Mesothelial cell of epicardium (in vitro differentiated cells): Measurements from ENCODE around the gene ZMYM1. TPM values are rescaled to one million over a fixed set of nuclear protein-coding genes. Genes with fewer than 3 reads are reported as not detected.
"Not testable (repeated sequence)": the region's sequence is repeated elsewhere in the genome, so short reads cannot be mapped to it uniquely, and the experiment has no call there.

Experiments
- DNase-seq, 2 experiments: peaks; one replicate each; pipeline ENCODE4 v3.0.0; 2021; ENCODE audit warnings: low spot score in 2 of 2; ENCODE audit not compliant: unreplicated experiment in 2 of 2
- H3K27ac Mint-ChIP-seq: 2 replicates; pipeline ENCODE4 v1.8.0; 2021; ENCODE audit warnings: mixed read lengths
- H3K27me3 Mint-ChIP-seq: 2 replicates; pipeline ENCODE4 v1.8.0; 2021; ENCODE audit warnings: low read depth, mixed read lengths
- H3K36me3 Mint-ChIP-seq: 2 replicates; pipeline ENCODE4 v1.8.0; 2021; ENCODE audit warnings: mixed read lengths
- H3K4me1 Mint-ChIP-seq: 2 replicates; pipeline ENCODE4 v1.8.0; 2021; ENCODE audit warnings: mixed read lengths
- H3K4me3 Mint-ChIP-seq: 2 replicates; pipeline ENCODE4 v1.8.0; 2021; ENCODE audit warnings: mild to moderate bottlenecking, moderate library complexity, mixed read lengths
- H3K9me3 Mint-ChIP-seq: 2 replicates; pipeline ENCODE4 v1.8.0; 2021; ENCODE audit warnings: mixed read lengths
- CTCF ChIP-seq: fragments of 200-600 bp; sonication (generic); IDR thresholded peaks from one replicate; pipeline ENCODE4 v1.5.0; 2021; ENCODE audit warnings: antibody characterized with exemption; ENCODE audit not compliant: unreplicated experiment
- total RNA-seq: library from RNA; stranded (reverse); gene quantifications from 3 replicates; pipeline ENCODE4 v1.2.1, GENCODE V29; 2021

ZMYM1 gene
- total RNA-seq, 1 donor from 2014 or later, result 24.2 TPM

- no peak overlapping the region for H3K4me3 Mint-ChIP-seq
- H3K27me3 Mint-ChIP-seq, result peaks cover 21% of the 10 kb centered on the region
- no peaks in the 10 kb centered on the region for H3K4me1 Mint-ChIP-seq
- H3K9me3 Mint-ChIP-seq, result peaks cover 16% of the 10 kb centered on the region
- H3K36me3 Mint-ChIP-seq, result no peaks in the 10 kb centered on the region
- no peak for DNase-seq
- no peak for TF ChIP-seq CTCF
- no peak overlapping the region for H3K27ac Mint-ChIP-seq
Observed at GRCh38 chr1:35062518-35063196, 16.5 kb upstream of the ZMYM1 start.

GRCh38 chr1:35064265-35064664, 14.9 kb upstream of the ZMYM1 start:
- peaks cover 7% of the 10 kb centered on the region for H3K9me3 Mint-ChIP-seq
- DNase-seq, result no peak
- no peak overlapping the region for H3K27ac Mint-ChIP-seq
- H3K36me3 Mint-ChIP-seq, result no peaks in the 10 kb centered on the region
- no peak for TF ChIP-seq CTCF
- H3K27me3 Mint-ChIP-seq, result peaks cover 10% of the 10 kb centered on the region
- H3K4me1 Mint-ChIP-seq, result no peaks in the 10 kb centered on the region
- H3K4me3 Mint-ChIP-seq, result no peak overlapping the region

GRCh38 chr1:35069746-35070145, 9.4 kb upstream of the ZMYM1 start:
- Mint-ChIP-seq H3K27ac (no peak overlapping the region), H3K9me3 (peaks cover 12% of the 10 kb centered on the region), H3K27me3 (peaks cover 37% of the 10 kb centered on the region), H3K4me3 (no peak overlapping the region), H3K36me3 (no peaks in the 10 kb centered on the region), H3K4me1 (no peaks in the 10 kb centered on the region)
- no peak for DNase-seq
- no peak for TF ChIP-seq CTCF

- Mint-ChIP-seq H3K4me1 (no peaks in the 10 kb centered on the region), H3K36me3 (no peaks in the 10 kb centered on the region), H3K27ac (no peak overlapping the region), H3K9me3 (peaks cover 12% of the 10 kb centered on the region), H3K27me3 (peaks cover 53% of the 10 kb centered on the region), H3K4me3 (no peak overlapping the region)
- TF ChIP-seq CTCF, result no peak
- no peak for DNase-seq
Observed at GRCh38 chr1:35073265-35073811, 5.8 kb upstream of the ZMYM1 start.

- DNase-seq, H3K9me3 Mint-ChIP-seq, H3K4me3 Mint-ChIP-seq, H3K27ac Mint-ChIP-seq, H3K36me3 Mint-ChIP-seq: not testable (repeated sequence)
- Mint-ChIP-seq H3K4me1 (peaks cover 20% of the 10 kb centered on the region), H3K27me3 (peaks cover 40% of the 10 kb centered on the region)
Observed at GRCh38 chr1:35076426-35076825, 2.8 kb upstream of the ZMYM1 start.

GRCh38 chr1:35080171-35080854, 1.1 kb downstream of the ZMYM1 start:
- H3K9me3 Mint-ChIP-seq, result peaks cover 6% of the 10 kb centered on the region
- peak overlapping the region; percentile 99 for H3K4me3 Mint-ChIP-seq
- TF ChIP-seq CTCF, result no peak
- DNase-seq, result no peak
- H3K27me3 Mint-ChIP-seq, result peaks cover 18% of the 10 kb centered on the region
- peak overlapping the region; percentile 100 for H3K27ac Mint-ChIP-seq
- H3K4me1 Mint-ChIP-seq, result peaks cover 20% of the 10 kb centered on the region
- peaks cover 16% of the 10 kb centered on the region for H3K36me3 Mint-ChIP-seq
